ENCODE measurements around the gene PLAU. TPM values are rescaled to one million over a fixed set of nuclear protein-coding genes. Genes with fewer than 3 reads are reported as not detected.

The PLAU gene
- total and polyA plus RNA-seq, 2 of the 13 experiments (the other 11 are each of a cell fraction or from before 2014, with no cell fraction given) = 0.45 to 11.2 TPM

GRCh38 chr10:73891540-73891939 lies 19.4 kb upstream of the PLAU start:
- Histone ChIP-seq H3K79me2 (ENCODE audit: insufficient read depth, low read length) (no peaks in the 10 kb centered on the region), H3K4me3 (replicated peaks in 1 of 3; ENCODE audit: insufficient read depth in 1 of 3, low read depth in 2 of 3, low read length in 3 of 3) (no peak overlapping the region), H3K27ac (ENCODE audit: extremely low read length, insufficient read depth, low read length) (no peak overlapping the region), H3K4me1 (ENCODE audit: insufficient read depth, low read length) (peaks cover 36% of the 10 kb centered on the region), H3K9ac (ENCODE audit: insufficient read depth, low read depth, low read length) (no peak overlapping the region), H3K4me2 (ENCODE audit: low read depth, low read length) (no peak overlapping the region), H2AFZ (ENCODE audit: low read length) (no peak overlapping the region), H3K36me3 (replicated peaks in 1 of 2; ENCODE audit: control insufficient read depth in 1 of 2, insufficient read depth in 2 of 2, low read length in 2 of 2) (no peaks in the 10 kb centered on the region), H3K27me3 (ENCODE audit: control insufficient read depth in 1 of 2, insufficient read depth in 2 of 2, low read length in 2 of 2) (peaks cover 4 to 14% of the 10 kb centered on the region in 2 experiments; a peak in 4 of 5 replicates), H4K20me1 (ENCODE audit: insufficient read depth, low read length) (no peaks in the 10 kb centered on the region), H3K9me3 (ENCODE audit: low read length) (no peaks in the 10 kb centered on the region)
- POLR2A ChIA-PET = interaction anchor here (0.7 to 0.8 kb wide), 2 partner anchors 15 to 110 kb away, joined by 3 to 5 read pairs; partner anchors contain the start of gene CHCHD1
- in situ Hi-C loops (cut with HindIII; ENCODE audit: extremely low pct_ligation_motif_present, low pct_unique_long_range_greater_than_20kb) (no loop called here), intact Hi-C loops (cut with micrococcal nuclease; ENCODE audit: unreplicated experiment) (no loop called here)
- no peak for ATAC-seq
- DNase-seq (ENCODE audit: low spot score) = no peak
- BruUV-seq (replicated peaks) = no TSS peak
- CTCF ChIA-PET (ENCODE audit: low intra/inter-chr PET ratio, low total read pairs) = no interaction called here
- FAIRE-seq = no peak
- no peak for TF ChIP-seq HOXD1 (CRISPR knock-in tag; IDR thresholded peaks at IDR 0.05)
- TF ChIP-seq ZNF281 (CRISPR knock-in tag; IDR thresholded peaks at IDR 0.05; ENCODE audit: borderline replicate concordance) = no peak
- TF ChIP-seq HINFP (CRISPR knock-in tag; IDR thresholded peaks at IDR 0.05; ENCODE audit: low read depth) = no peak
- TF ChIP-seq ZNF572 (CRISPR knock-in tag; IDR thresholded peaks at IDR 0.05) = no peak
- no peak for TF ChIP-seq ZFP82 (CRISPR knock-in tag; IDR thresholded peaks at IDR 0.05; ENCODE audit: borderline replicate concordance)
- no peak for TF ChIP-seq BHLHE40 (IDR thresholded peaks at IDR 0.05; ENCODE audit: low read length)
- no peak for TF ChIP-seq ELF4 (CRISPR knock-in tag; IDR thresholded peaks at IDR 0.05; ENCODE audit: borderline replicate concordance)
- TF ChIP-seq GMEB1 (CRISPR knock-in tag; IDR thresholded peaks at IDR 0.05; ENCODE audit: borderline replicate concordance) = no peak
- no peak for TF ChIP-seq SAFB2 (CRISPR knock-in tag; IDR thresholded peaks at IDR 0.05; ENCODE audit: borderline replicate concordance, low read depth)
- WGBS (ENCODE audit: low lambda C conversion rate) = 28% methylated on average over 5 of the region's 5 CpGs
